GM18499 (cell line): ENCODE data around the gene PPP2R5D.
"Not testable (repeated sequence)": the region's sequence is repeated elsewhere in the genome, so short reads cannot be mapped to it uniquely, and the experiment has no call there.

Experiments
- ATAC-seq: cut with Tn5 transposase; IDR thresholded peaks from one replicate; pipeline ENCODE4 v1.9.1; 2021; ENCODE audit warnings: moderate number of reproducible peaks; ENCODE audit not compliant: insufficient read depth, unreplicated experiment

Gene PPP2R5D

GRCh38 chr6:42984001-42984923 lies at the start of gene PPP2R5D:
TSS of gene PPP2R5D (plus strand) at chr6:42984570. CDS start at chr6:42984678, 108 bp downstream.
- ATAC-seq: peak; percentile 89

GRCh38 chr6:42935322-42935721 lies 49.0 kb upstream of the PPP2R5D start:
- ATAC-seq: no peak

GRCh38 chr6:42936398-42936797 lies 48.0 kb upstream of the PPP2R5D start:
- ATAC-seq: no peak

- no peak for ATAC-seq
Observed at GRCh38 chr6:42937548-42938427, 46.6 kb upstream of the PPP2R5D start.

- no peak for ATAC-seq
Observed at GRCh38 chr6:42938428-42938796, 46.0 kb upstream of the PPP2R5D start.

GRCh38 chr6:42938987-42939809 lies 45.2 kb upstream of the PPP2R5D start:
- ATAC-seq: no peak

- no peak for ATAC-seq
Observed at GRCh38 chr6:42939810-42940167, 44.6 kb upstream of the PPP2R5D start.

GRCh38 chr6:42940493-42941045 lies 43.8 kb upstream of the PPP2R5D start:
- no peak for ATAC-seq

GRCh38 chr6:42941356-42941755 lies 43.0 kb upstream of the PPP2R5D start:
- not testable (repeated sequence) for ATAC-seq

GRCh38 chr6:42942444-42942843 lies 41.9 kb upstream of the PPP2R5D start:
- ATAC-seq: no peak

- no peak for ATAC-seq
Observed at GRCh38 chr6:42947950-42948349, 36.4 kb upstream of the PPP2R5D start.

- ATAC-seq: no peak
Observed at GRCh38 chr6:42952389-42952788, 32.0 kb upstream of the PPP2R5D start.

GRCh38 chr6:42954405-42954804 lies 30.0 kb upstream of the PPP2R5D start:
- ATAC-seq: not testable (repeated sequence)

- ATAC-seq: no peak
Observed at GRCh38 chr6:42958125-42958524, 26.2 kb upstream of the PPP2R5D start.

GRCh38 chr6:42959917-42960242 lies 24.5 kb upstream of the PPP2R5D start:
- ATAC-seq: no peak

- no peak for ATAC-seq
Observed at GRCh38 chr6:42960243-42961019, 23.9 kb upstream of the PPP2R5D start, which contains the start of gene GNMT. TSS of gene GNMT (plus strand) at chr6:42960754. CDS start at chr6:42960768, 14 bp downstream.

GRCh38 chr6:42961020-42961470 lies 23.3 kb upstream of the PPP2R5D start:
- no peak for ATAC-seq

GRCh38 chr6:42962096-42962495 lies 22.3 kb upstream of the PPP2R5D start:
- ATAC-seq: no peak

- ATAC-seq: no peak
Observed at GRCh38 chr6:42962502-42963178, 21.7 kb upstream of the PPP2R5D start.
